HUES64 (cell line): ENCODE results near the gene TMEM209.
"Not testable (repeated sequence)": the region's sequence is repeated elsewhere in the genome, so short reads cannot be mapped to it uniquely, and the experiment has no call there.

Experiments
- H3K27ac ChIP-seq: 2 replicates; pipeline ENCODE4 v1.7.0; 2013; ENCODE audit warnings: low read depth, low read length, inconsistent platforms
- H3K27me3 ChIP-seq: 2 replicates; pipeline ENCODE4 v1.6.1; 2013; ENCODE audit warnings: mild to moderate bottlenecking, low read length; ENCODE audit not compliant: insufficient read depth
- H3K36me3 ChIP-seq: 2 replicates; pipeline ENCODE4 v1.6.1; 2013; ENCODE audit warnings: mild to moderate bottlenecking, low read length; ENCODE audit not compliant: insufficient read depth
- H3K4me1 ChIP-seq: 2 replicates; pipeline ENCODE4 v1.6.1; 2013; ENCODE audit warnings: mild to moderate bottlenecking, low read length, moderate library complexity; ENCODE audit not compliant: insufficient read depth
- H3K4me3 ChIP-seq: 2 replicates; pipeline ENCODE4 v1.5.1; 2013; ENCODE audit warnings: mild to moderate bottlenecking, low read length, moderate library complexity
- H3K9ac ChIP-seq: 2 replicates; pipeline ENCODE4 v1.6.1; 2013; ENCODE audit warnings: mild to moderate bottlenecking, low read depth, low read length
- H3K9me3 ChIP-seq: 2 replicates; pipeline ENCODE4 v1.6.1; 2013; ENCODE audit warnings: low read depth, low read length; ENCODE audit not compliant: insufficient read depth
- WGBS: fragments of 150-250, 120-280 bp; methylation state at CpG from one replicate; pipeline ENCODE4 v1.1.7; 2013; ENCODE audit warnings: missing lambda C conversion rate; 5-methylcytosine and 5-hydroxymethylcytosine counted together

The TMEM209 gene

DNA sequence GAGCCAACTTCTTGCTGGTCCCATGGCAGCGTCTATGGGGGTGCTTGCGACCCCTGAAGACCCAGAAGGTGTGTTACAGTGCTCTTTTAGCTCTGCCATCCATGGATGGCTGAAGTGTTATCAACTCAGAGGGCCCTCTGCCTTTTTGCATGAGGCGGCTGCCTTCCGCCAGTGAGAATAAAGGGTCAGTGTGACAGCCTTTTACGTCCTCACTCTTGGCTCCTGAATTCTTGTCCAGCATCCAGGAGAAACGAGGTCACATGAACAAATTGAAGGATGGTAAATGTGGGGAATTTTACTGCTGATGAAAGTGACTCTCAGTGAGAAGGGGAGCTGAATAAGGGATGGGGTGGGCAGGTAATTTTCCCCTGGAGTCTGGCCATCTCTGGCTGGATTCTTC lies 26.6 kb upstream of the TMEM209 start:
- WGBS = 90% methylated on average over 6 of the region's 6 CpGs
- H3K9ac ChIP-seq = no peak overlapping the region
- no peak overlapping the region for H3K27ac ChIP-seq
- H3K36me3 ChIP-seq = no peaks in the 10 kb centered on the region
- H3K4me3 ChIP-seq = no peak overlapping the region
- H3K9me3 ChIP-seq = no peaks in the 10 kb centered on the region
- H3K4me1 ChIP-seq = peaks cover 12% of the 10 kb centered on the region; the same call in 1 of the 2 replicates
- H3K27me3 ChIP-seq = no peaks in the 10 kb centered on the region

DNA sequence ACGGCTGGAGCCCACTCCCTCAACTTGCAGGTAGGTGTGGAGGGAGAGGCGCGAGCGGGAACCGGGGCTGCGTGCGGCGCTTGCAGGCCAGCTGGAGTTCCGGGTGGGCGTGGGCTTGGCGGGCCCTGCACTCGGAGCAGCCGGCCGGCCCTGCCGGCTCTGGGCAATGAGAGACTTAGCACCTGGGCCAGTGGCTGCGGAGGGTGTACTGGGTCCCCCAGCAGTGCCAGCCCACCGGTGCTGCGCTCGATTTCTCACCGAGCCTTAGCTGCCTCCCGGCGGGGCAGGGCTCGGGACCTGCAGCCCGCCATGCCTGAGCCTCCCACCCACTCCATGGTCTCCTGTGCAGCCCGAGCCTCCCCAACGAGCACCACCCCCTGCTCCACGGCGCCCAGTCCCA lies 24.8 kb upstream of the TMEM209 start:
- whole genome bisulfite sequencing = 97% methylated on average over 28 of the region's 28 CpGs
- H3K4me1 ChIP-seq = peaks cover 12% of the 10 kb centered on the region; the same call in 1 of the 2 replicates
- H3K9me3 ChIP-seq, H3K36me3 ChIP-seq, H3K9ac ChIP-seq, H3K27ac ChIP-seq, H3K4me3 ChIP-seq, H3K27me3 ChIP-seq: not testable (repeated sequence)

DNA sequence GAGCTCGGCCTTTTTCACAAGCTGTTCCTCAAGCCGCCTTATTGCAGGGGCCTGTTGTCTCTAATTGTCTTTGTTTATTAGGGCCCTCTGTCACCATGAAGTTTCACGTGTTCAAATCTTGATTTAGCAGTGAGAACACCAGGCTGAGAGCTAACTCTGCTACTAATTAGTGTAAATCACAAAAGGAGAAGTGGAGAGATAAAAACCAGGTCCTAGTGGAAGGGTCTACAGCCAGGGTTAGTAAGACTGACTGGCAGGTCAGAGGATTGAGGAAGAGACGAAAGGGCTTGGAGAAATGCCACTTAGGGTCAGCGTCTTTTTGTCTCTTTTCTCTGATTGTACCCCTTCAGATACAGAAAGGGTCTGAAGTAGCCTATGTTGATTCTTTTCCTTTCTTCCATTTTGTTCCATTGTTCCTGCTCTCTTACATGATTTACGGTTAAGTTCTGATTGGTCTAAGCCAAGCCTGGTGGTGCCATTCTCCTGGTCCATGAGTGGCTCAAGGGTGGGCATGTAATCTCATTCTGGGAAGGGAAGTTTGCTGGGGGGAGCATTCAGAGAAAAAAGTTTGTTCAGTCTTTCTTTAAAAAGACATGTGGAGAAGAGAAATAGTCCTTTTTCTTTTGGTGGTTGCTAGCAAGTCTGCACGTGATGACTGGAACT lies 23.8 kb upstream of the TMEM209 start:
- Histone ChIP-seq H3K9ac (no peak overlapping the region), H3K9me3 (no peaks in the 10 kb centered on the region; the same call in 1 of the 2 replicates)
- 85% methylated on average over 7 of the region's 7 CpGs for WGBS

DNA sequence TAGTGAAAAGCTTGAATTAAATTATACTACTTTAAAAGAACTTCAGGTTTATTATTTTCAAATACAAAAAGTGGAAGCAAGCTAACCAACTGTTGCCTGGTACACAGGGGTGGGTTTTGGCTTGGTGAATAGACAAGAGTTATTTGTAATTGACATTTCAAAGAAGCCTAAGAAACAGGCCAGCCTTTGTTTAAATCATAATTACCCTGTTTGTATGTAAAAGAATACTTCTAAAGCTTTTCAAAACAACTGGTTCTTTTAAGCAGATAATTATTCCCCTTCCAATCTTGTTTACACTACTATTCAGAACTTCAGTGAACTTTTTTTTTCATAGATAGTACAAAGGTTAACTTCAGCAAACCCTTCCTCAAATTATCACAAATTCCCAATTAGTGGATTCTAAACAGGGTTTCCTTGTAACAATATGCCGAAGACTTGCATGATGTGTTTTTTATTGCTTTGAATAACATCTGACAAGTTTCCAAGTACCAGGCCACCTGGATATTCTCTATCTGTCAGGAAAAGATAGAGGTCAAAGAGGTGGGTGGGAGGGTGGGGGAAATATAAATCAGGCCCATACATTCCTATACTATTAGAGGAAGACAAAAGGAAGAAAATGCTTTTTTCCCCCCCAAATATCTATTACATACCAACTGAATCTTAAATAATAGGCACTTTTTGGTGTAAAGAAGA lies 22.8 kb upstream of the TMEM209 start:
- Histone ChIP-seq H3K27ac (no peak overlapping the region), H3K4me3 (no peak overlapping the region), H3K9ac (no peak overlapping the region), H3K36me3 (no peaks in the 10 kb centered on the region), H3K9me3 (no peaks in the 10 kb centered on the region; the same call in 1 of the 2 replicates), H3K4me1 (peaks cover 12% of the 10 kb centered on the region; the same call in 1 of the 2 replicates), H3K27me3 (no peaks in the 10 kb centered on the region)
- 100% methylated on average over 1 of the region's 1 CpG for WGBS

More for the DNA sequence above, 23.8 kb upstream of the TMEM209 start:
- Histone ChIP-seq H3K4me3 (no peak overlapping the region), H3K27ac (no peak overlapping the region), H3K4me1 (peaks cover 12% of the 10 kb centered on the region; the same call in 1 of the 2 replicates), H3K27me3 (no peaks in the 10 kb centered on the region), H3K36me3 (no peaks in the 10 kb centered on the region)

DNA sequence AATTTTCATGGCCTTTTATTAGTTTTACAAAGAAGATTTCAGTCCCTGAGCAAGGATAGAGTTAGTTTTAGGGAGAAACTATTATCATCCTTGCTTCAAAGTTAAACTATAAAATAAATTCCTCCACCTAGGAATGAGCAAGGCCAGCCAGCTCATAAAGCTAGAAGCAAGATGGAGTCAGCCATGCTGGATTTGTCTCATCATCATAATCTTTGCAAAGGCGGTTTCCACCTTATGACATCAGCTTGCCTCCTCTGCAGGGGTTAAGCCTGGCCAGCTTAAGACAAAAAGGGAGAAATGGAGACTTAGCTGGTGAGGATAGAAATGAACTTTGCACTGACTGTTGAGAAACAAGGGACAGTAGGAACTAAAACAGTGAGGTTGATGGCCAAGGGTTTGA lies 21.1 kb upstream of the TMEM209 start:
- Histone ChIP-seq H3K9ac (no peak overlapping the region), H3K9me3 (no peaks in the 10 kb centered on the region; the same call in 1 of the 2 replicates), H3K36me3 (no peaks in the 10 kb centered on the region), H3K4me3 (no peak overlapping the region), H3K27me3 (no peaks in the 10 kb centered on the region), H3K4me1 (peaks cover 12% of the 10 kb centered on the region; the same call in 1 of the 2 replicates), H3K27ac (no peak overlapping the region)
- 88% methylated on average over 1 of the region's 1 CpG for WGBS

DNA sequence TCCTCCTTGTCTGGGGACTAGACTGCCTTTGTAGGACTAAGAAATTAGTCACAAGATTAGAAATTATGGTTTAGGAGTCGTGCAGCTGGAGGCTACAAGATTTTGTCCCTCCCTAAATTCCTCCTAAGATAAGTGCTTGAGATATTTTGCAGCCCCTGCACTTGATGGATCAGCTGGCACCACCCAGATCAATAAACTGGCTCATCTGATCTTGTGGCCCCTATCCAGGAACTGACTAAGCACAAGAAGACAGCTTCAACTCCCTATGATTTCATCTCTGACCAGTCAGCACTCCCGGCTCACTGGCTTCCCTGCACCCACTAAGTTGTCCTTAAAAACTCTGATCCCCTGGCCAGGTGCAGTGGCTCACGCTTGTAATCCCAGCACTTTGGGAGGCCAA lies 19.7 kb upstream of the TMEM209 start:
- not testable (repeated sequence) for H3K27ac ChIP-seq, H3K9ac ChIP-seq, H3K4me3 ChIP-seq, H3K9me3 ChIP-seq, H3K27me3 ChIP-seq, H3K36me3 ChIP-seq
- 95% methylated on average over 3 of the region's 3 CpGs for WGBS
- H3K4me1 ChIP-seq = peaks cover 12% of the 10 kb centered on the region; the same call in 1 of the 2 replicates

DNA sequence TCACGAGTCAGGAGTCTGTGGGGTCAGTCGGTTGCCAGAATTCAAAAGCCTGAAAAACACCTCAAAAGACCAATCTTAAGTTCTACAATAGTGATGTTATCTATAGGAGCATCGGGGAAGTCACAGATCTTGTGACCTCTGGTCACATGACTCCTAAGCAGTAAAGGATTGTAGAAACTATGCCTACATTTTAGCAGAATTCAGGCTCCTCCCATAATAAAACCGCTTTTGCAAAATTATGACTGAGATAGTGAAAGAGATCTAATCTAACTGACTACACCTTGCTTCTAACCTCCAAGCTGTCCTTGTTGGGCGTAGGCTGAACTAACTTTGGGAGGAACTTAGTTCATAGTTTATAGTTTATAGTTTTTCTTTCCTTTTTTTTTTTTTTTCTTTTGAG lies 19.0 kb upstream of the TMEM209 start:
- Histone ChIP-seq H3K9me3 (no peaks in the 10 kb centered on the region; the same call in 1 of the 2 replicates), H3K9ac (no peak overlapping the region), H3K36me3 (no peaks in the 10 kb centered on the region), H3K27ac (no peak overlapping the region), H3K4me3 (no peak overlapping the region), H3K27me3 (no peaks in the 10 kb centered on the region), H3K4me1 (peaks cover 12% of the 10 kb centered on the region; the same call in 1 of the 2 replicates)
- 100% methylated on average over 3 of the region's 5 CpGs for WGBS

DNA sequence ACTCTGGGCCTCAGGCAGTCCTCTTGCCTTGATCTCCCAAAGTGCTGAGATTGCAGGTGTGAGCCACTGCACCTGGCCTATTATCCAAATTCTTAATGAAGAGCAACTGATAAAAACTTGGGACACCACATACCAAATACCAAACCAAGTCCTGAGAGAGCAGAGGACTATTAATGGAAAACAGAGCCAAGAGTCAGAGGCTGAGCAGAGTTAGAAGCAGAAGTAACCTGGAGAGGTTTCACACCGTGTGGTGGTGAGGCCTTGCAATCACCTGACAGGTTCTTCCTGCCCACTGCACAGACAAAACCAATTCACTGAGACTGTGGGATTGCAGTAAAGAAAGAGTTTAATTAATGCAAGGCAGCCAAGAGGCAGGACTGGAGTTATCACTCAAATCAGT lies 18.4 kb upstream of the TMEM209 start:
- Histone ChIP-seq H3K27me3 (no peaks in the 10 kb centered on the region), H3K36me3 (no peaks in the 10 kb centered on the region), H3K9me3 (no peaks in the 10 kb centered on the region; the same call in 1 of the 2 replicates), H3K4me3 (no peak overlapping the region), H3K9ac (no peak overlapping the region), H3K27ac (no peak overlapping the region), H3K4me1 (peaks cover 10% of the 10 kb centered on the region; the same call in 1 of the 2 replicates)
- WGBS = 100% methylated on average over 1 of the region's 1 CpG

DNA sequence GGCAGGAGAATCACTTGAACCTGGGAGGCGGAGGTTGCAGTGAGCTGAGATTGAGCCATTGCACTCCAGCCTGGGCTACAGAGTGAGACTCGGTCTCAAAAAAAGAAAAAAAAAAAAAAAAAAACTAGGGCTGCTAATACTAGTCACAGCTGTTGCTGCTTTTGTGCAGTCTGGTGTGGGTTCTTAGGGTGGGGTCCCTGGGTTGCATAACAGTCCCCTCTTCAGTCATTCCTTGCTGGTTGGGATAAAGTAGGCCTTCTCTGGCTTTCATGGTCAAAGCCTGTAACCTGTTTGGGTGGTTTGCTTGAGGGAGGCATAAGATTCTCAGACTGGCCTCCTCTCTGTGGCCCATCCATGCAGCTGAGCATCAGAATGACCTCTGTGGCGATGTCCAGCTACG lies 16.5 kb upstream of the TMEM209 start:
- no peaks in the 10 kb centered on the region for H3K4me1 ChIP-seq
- WGBS = 96% methylated on average over 4 of the region's 4 CpGs
- H3K36me3 ChIP-seq = no peaks in the 10 kb centered on the region
- H3K9ac ChIP-seq = no peak overlapping the region
- no peak overlapping the region for H3K4me3 ChIP-seq
- no peaks in the 10 kb centered on the region for H3K27me3 ChIP-seq
- H3K9me3 ChIP-seq = no peaks in the 10 kb centered on the region; the same call in 1 of the 2 replicates
- no peak overlapping the region for H3K27ac ChIP-seq

DNA sequence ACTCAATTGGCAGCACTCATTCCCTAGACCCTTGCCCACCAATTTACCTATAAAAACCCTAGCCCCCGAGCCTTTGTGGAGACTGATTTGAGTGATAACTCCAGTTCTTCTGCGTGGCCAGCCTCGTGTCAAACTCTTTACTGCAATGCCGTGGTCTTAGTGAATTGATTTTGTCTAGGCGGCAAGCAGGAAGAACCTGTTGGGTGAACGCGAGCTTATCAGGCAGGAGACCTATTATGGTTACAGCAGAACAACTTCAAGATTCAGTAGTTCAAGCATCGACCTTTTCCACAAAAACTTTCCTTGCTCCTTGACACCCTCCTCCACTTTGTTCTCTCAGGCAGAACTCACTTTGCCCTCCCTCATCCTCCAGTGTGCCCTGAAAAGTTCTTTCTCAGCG lies 14.7 kb upstream of the TMEM209 start:
- Histone ChIP-seq H3K9me3 (no peaks in the 10 kb centered on the region), H3K27ac (no peak overlapping the region), H3K4me1 (no peaks in the 10 kb centered on the region), H3K9ac (no peak overlapping the region), H3K36me3 (no peaks in the 10 kb centered on the region), H3K4me3 (no peak overlapping the region), H3K27me3 (no peaks in the 10 kb centered on the region)
- WGBS = 95% methylated on average over 9 of the region's 9 CpGs

DNA sequence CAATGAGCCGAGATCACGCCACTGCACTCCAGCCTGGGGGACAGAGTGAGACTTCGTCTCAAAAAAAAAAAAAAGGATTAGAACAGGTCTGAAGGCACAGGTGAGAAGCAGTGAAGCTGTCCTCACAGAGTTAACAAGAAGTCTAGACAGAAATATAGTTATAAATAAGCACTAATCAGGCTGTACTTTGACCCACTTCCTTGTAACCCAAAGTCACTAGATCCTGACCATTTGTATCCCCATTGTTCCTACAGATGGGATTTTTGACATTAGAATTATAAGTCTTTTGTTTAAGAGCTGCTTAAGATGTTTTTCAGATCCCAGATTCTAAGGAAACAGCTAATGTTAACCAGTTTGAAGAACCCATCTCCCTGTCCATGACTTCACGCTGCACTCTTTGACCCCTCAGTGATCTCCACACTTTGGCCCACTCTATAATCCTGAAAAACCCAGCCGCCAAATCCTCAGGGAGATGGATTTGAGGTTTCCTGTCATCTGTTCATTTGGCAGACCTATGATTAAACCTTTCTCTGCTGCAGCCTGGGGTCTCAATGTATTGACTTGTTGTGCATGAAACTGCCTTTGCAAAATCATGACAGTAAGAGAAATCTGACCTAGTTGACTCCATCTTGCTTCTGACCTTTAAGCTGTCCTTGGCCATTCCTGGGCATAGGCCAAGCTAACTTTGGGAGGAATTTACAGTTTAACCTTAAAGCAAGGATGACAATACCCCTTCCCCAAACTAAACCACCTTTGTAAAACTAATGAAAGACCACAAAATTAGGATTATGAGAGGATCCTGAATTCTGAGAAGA lies 13.8 kb upstream of the TMEM209 start:
- WGBS = 91% methylated on average over 5 of the region's 5 CpGs
- Histone ChIP-seq H3K27ac (no peak overlapping the region), H3K9ac (no peak overlapping the region)

More for the DNA sequence above, 13.8 kb upstream of the TMEM209 start:
- Histone ChIP-seq H3K4me3 (no peak overlapping the region), H3K36me3 (no peaks in the 10 kb centered on the region), H3K4me1 (no peaks in the 10 kb centered on the region), H3K9me3 (no peaks in the 10 kb centered on the region), H3K27me3 (no peaks in the 10 kb centered on the region)
